ENCODE data around the gene SYT11. TPM values are rescaled to one million over a fixed set of nuclear protein-coding genes. Genes with fewer than 3 reads are reported as not detected.
"Not testable (repeated sequence)": the region's sequence is repeated elsewhere in the genome, so short reads cannot be mapped to it uniquely, and the experiment has no call there.

The SYT11 gene
- polyA plus RNA-seq, 1 donor, result 21.7 TPM

DNA sequence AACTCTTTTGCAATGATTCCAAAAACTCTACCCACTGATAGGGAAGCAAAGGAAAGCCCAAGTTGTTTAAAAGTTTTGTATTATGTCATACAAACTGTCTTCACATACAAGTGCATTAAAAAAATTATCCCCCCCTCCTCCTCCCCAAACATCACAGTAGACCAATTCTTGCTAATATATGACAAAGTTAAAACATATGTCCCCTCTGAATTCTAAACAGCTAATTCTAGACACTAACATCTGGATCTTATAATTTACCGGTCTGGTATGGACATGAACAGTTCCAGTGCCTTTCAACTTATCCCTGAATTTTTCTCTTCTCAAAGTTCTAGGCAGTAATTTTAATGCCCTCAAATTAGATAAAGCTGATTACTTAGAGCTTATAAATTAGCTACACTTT, 38.4 kb downstream of the SYT11 start:
- DNase-seq, result no peak

DNA sequence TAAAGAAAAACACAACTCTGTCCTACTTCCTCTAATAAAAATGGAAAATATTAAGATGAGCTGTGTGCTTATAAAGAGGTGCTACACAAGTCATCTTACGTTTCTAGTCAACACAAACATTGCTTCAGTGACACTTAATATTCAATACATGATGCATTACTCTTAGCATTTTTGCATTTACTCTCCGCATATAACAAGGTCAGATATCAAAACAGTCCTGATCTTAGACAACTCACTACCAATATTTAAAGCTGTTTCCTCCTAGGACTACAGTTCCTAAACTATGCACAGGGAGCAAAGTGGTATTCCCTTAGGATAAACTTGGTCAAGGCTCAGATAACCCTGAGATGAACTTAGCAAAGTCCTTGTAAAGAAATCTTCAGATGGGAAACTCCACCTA, 39.5 kb downstream of the SYT11 start:
- no peak for DNase-seq

DNA sequence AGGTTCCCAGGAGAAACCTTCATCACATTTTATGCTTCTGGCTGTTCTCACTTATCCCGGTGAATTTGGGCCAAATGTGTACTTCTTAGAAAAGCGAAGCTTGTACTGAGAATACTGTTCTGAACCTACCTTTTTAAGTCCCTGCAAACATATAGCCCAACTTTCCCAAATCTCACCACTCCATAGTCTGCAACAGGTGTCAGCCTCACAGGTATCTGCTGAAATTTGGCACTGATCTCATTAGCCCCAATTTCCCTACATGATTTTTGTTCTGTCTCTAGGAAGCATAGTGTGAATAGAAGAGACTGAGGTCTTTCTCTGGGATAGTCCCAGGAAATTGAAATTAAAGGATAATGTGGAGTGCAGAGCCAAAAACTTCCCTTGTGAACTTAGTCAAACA, 40.3 kb downstream of the SYT11 start:
- no peak for DNase-seq

DNA sequence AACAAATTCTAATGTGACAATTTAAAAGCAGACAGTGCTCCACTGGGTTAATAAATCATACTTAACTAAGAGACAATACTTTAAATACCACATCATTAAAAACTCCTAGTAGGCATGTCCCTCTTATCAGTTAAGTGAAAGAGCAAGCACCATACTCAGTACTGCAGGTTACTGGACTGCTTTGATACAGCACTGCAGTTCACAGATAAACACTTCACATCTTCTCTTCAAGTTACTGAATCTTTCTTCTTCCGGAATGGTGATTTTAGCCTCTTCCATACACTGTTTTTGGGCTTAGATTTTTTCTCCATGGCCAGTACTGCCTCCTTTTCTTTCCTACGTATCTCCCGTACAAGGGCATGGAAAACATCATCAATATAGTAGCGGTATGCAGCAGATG, 40.8 kb downstream of the SYT11 start:
- DNase-seq, result no peak

DNA sequence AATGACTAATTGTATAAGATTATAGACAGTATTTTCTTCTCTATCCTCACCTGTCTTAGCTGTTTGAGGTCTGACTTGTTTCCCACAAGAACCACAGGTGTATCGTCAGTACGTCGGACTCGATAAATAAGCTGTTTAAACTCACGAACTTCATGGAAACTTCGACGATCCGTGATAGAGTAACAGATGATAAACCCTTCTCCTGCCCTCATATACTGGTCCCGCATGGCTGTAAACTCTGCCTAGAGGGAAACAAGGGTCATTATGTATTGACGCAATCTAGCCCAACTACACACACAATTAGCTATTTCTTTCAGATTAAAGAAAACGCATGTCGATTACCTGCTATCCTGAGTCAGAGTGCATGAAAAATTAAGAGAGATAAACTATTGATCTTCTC, 44.9 kb downstream of the SYT11 start:
- no peak for DNase-seq

DNA sequence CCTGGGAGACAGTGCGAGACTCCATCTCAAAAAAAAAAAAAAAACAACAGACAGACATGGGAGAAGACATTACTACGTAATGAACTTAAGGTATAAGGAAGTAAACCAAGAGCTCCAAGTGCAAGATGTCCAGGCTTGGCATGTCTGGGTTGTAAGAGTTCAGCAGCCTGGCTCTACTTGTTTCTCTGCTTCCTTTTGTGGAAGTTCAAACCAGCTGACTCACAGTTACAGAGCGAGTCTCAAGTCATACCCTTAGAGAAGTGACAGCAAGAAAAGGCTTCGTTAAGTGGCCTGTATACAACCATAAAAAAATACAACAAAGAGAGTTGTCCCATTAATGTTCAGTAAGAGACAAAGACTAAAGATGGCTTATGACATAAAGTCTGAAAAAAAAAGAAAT, 50.5 kb downstream of the SYT11 start:
- DNase-seq, result no peak

DNA sequence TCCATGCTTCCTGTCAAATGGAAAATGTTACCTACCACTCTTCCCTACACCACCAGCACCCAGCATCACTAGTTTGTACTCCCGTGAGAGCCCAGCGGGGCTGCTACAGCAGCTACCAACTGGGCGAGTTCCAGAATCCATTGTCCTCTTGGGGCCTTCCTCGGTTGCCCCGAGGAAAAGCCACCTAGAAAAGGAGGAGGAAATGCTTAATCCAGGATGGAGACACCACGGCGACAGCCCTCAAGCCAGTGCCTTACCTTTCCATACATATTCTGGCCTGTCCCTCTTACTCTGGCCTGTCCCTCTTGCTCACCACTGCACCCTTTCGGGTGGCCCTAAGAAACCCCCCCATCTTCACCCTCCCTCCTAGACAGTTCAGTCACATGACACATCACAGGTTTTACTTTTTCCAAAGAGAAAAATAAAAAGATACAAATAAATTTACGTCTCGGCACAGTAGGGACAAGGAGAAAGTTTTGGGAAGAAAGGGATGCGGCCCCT, 51.3 kb downstream of the SYT11 start:
- no peak for DNase-seq

DNA sequence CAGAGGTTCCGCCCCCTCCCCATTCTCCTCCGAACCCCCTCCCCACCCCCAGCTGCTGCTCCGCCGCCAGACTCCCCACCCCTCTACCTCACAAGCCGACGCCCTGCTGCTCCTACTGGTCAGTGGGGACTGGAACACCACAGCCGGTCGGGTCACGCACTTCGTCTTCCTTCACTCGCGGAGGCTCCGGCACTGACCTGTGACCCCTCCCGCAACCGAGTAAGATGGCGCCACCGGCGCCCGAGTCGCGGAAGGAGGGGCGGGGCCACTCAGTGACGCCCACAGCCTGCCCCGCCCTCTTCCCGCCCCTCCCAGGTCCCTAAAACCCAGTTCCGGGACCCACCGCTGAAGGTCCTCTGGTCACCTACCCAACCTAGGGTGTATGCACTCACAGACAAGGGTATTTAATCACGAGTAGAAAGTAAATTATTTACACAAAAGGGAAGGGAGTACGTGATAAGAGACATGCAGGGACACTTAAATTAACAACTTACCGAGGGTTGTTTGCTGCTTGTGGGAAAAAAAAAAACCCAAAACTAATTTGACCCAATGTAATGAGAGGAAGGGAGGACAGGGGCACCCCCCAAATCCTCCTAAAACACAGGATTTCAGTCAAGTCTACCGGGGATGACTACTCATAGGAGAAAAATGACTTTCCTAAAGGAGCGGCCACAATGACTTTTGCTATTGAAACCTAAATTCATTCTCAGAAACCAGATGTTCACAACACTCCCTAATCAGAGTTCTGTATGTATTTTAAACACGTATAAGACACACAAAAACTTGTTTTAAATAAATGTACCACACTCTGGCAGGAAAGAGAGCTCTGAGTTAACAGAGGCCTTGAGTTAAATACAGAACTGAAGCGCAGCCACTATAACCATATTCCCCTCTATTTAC, 52.0 kb downstream of the SYT11 start, which contains the start of gene RIT1:
RIT1 (minus strand) TSS at position 194 of the 900 bp plus-strand sequence. CDS start 588 bp downstream, outside the sequence.
- DNase-seq, result peak; percentile 84

DNA sequence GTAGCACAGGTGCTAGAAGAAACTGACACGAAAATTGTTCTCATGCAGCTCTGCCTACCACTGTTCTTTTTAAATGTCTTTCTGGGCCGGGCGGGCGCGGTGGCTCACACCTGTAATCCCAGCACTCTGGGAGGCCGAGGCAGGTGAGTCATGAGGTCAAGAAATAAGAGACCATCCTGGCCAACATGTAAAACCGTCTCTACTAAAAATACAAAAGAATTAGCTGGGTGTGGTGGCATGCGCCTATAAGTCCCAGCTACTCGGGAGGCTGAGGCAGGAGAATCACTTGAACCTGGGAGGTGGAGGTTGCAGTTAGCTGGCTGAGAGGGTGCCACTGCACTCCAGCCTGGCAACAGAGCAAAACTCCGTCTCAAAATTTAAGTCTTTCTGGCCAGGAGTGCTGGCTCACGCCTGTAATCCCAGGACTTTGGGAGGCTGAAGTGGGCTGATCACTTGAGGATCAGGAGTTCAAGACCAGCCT, 52.7 kb downstream of the SYT11 start:
- no peak for DNase-seq

DNA sequence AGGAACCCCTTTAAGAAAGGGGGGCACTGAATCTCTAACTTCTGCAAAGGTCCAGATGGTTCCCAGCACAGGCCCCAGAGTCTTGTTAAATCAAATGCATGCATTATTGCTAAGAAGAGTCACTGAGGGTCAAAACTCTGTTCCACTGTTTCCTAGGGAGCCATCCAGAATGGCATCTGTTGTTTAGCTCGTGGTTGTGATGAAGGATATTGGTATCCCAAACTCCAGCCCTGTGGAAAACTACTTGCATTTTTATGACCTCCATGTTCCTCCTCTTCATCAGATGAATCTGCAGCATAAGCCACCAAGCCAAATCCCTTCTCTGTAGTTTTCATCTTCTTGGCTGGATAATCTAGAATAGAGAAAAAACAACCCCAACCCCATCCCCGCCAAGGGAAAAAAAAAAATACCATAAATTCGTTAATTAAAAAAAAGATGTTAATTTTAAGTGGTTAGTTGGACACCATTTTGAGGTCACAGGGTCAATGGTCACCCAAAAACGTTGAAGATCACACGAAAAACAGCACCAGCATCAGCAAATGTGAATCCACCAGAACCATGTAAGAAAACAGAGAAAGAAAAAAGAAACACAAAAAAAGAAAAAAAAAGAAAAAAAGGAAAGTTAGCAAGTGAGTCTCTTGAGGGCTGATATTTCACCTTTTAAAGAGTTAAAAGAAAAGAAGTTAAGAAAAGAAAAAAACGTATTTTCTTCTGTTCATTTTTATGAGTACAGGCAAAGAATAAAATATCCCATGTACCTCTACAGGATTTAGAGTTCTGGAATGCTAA, 54.8 kb downstream of the SYT11 start:
- DNase-seq, result no peak

DNA sequence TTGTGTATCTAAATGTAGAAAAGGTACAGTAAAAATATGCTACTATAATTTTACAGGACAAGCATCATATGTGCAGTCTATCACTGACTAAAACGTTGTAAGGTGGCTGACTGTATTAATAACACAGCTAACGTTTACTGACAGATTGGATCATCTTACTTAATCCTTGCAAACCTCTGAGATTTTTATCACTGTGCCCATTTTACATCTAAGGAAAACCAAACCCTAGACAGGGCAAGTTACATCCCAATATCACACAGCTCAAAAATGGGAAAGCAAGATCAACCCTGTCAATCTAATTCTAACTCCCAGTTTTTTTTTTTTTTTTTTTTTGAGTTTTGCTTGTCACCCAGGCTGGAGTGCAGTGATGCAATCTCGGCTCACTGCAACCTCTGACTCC, 59.3 kb downstream of the SYT11 start:
- DNase-seq, result no peak

DNA sequence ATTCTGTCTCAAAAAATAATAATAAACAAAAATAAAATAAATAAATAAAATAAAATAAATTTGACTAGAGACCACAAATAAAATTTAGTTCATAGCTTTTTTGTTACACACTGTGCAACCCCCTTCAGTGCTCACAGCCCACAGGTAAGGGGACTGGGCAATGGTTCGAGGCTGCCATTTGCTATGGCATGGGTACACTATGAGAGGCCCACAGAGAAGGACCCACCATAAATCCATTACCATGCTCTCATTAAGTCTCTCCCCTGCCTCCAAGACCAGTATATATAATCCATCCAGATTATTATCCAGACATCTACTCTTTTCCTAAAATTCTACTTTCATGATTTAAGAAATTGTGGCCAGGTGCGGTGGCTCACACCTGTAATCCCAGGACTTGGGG, 60.4 kb downstream of the SYT11 start:
- no peak for DNase-seq

DNA sequence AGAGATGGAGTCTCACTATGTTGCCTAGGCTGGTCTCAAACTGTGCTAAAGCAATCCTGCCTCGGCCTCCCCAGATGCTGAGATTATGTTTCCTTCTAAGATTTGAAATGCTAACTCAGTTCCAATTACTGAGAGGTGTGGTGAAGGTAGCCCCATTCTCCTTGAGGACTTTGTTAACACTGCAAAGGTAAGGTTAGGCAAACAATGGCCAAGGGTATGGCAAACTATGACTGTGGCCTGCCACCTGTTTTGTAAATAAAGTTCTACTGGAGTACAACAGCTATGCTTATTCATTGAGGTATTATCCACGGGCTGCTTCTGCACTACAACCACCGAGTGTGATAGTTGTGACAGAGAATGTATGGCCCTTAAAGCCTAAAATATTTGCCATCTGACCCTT, 61.4 kb downstream of the SYT11 start:
- DNase-seq, result no peak

DNA sequence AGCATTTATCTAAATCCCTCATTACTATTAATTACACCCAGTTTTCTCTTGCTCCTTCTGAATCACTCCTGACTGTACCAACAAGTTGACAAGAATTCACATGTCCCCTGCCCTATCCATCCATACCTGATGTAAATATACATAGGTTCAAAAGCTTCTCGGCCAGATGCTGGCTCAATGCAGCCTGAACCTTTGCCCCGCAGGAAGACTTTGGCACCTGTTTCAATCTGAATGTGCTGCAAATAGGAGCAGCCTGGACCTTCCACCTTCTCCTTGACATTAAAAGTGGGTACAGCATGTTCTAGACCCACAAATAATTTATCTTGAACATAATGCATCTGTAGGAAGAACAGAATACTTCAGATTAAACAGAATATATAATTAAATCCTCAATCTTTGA, 66.1 kb downstream of the SYT11 start:
- no peak for DNase-seq

DNA sequence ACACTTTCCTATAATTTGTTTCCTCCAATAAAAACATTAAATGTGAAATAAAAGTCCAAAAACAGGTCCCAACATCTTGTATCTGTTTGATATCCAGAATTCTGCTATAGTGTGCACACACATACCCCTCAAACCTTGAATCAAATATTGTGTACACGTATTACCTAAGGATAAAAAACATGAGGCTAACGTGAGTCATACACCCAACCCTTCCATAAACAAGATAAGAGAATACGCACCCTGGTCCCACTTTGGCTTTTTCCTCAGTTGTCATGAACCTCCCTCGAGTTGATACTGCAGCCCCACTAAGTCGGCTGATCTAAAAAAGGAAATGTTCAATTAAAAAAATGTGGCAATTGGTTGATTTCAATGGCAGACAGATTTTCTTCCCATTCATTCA, 69.7 kb downstream of the SYT11 start:
- DNase-seq, result no peak

DNA sequence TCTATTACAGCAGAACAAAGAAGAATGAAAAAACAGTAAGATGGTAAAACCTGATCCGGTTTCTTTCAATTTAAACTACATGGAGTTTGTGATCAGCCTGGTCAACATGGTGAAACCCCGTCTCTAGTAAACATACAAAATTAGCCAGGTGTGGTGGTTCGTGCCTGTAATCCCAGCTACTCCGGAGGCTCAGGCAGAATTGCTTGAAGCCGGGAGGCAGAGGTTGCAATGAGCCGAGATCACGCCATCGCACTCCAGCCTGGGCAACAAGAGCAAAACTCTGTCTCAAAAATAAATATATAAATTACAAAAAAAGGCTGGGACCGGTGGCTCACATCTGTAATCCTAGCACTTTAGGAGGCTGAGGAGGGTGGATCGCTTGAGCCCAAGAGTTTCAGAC, 71.4 kb downstream of the SYT11 start:
- DNase-seq, result not testable (repeated sequence)

DNA sequence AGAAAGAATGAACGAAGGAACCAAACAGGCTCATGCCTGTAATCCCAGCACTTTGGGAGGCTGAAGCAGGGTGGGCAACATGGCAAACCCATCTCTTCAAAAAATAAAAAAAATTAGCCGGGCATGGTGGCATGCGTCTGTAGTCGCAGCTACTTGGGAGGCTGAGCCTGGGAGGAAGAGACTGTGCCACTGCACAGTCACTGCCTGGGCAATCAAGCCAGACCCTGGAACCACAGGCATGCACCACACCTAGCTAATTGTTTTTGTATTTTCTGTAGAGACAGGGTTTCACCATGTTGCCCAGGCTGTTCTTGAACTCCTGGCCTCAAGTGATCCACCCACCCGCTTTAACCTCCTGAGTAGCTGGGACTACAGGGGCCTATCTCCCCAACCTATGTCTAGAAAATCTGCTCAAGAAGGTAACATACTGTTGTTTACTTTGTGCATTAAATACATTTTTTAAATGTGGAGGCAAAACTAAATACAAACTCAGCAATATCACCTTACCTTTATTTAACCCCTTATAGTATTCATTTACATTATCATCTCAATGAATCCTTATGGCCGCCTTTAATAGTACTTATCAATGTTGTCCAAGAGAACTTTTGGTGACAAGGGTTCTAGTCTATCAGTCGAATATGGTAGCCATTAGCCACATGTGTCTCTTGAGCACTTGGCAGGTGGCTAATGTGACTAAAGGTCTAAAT, 72.1 kb downstream of the SYT11 start:
- DNase-seq, result no peak

DNA sequence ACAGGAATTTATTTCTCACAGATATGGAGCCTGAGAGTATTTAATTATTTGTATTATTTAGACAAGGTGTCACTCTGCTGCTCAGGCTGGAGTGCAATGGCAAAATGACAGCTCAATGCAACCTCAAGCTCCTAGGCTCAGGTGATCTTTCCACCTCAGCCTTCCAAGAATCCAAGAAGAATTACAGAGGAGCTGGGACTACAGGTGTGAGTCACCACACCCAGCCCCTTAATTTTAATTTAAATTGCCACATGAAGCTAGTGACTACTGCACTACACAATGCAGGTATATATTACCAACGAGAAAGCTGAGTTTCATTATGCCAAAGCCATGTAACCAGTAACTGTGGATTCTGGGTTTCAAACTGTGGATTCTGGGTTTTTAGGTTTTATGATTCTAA, 72.7 kb downstream of the SYT11 start:
- DNase-seq, result no peak

DNA sequence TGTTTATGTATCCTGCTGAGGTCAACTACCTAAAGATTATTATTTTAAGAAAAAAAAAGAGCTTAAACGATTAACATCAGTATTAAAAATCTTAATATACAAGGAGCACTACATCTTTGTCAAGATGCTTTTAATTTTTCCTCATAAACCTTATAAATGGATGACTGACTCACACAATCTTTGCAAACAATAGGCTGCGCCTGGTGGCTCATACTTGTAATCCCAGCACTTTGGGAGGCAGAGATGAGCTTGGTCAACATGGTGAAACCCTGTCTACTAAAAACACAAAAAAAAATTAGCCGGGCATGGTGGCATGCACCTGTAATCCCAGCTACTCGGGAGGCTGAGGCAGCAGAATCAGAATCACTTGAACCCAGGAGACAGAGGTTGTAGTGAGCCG, 73.1 kb downstream of the SYT11 start:
- no peak for DNase-seq

DNA sequence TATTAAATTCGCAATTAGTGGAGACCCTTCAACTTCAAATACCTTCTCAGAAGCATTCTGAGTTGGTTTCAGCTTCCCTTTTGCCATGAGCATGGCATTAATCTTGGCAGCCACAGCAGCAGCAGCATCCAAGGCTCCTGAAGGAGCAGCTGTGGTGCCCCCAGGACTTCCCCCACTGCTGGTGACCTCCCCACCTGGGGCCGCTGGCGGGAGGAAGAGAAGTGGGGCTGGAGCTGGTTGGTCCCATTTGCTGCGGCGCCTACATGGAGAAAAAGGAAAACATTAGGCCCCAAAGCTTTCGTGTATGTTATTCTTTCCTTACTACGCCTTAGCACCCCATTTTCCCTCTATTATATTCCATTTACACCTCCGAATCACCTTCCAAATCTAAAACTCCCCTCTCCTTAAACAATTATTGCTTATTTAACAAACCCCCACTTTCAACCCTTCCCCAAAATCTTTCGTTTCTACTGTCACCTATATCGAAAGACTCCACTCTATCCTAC, 74.3 kb downstream of the SYT11 start:
- DNase-seq, result peak; percentile 8

DNA sequence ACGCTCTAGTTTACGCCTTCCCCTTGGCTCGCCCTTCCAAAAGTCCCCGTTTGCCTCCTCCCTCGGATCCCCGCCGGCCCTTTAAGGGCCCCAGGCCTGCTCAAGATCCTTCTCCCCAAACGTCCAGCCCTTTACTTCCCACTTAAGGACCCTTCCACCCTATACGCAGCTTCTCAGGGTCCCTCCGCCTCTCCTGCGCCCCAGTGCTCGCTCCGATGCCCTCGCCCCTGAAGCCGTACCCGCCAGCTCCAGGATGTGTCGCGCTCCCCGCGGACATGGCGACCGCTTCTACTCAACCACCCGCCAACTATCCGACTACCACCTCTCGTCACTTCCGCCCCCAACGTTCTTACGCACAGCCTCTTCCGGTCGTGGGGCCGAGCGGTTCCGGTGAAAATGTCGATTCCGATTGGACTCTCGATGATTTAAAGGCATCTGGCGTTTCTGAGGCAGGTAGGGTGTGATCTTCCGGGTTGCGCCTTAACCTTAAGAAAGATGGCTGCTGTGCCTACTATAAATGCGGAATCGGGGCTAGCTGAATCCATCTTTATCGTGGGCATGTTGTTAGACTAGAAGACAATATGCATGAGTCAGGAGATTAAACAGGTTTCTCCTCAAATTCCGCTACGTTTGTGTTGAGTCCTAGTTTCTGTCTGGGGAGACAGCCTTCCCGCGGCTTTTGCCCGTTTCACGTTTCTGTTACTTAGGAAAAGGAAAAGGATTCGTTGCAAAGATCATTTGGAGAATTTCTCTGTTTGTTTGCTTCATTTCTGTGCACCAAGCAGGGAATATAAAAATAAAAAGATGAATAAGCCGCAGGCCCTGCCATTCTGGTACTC, 74.9 kb downstream of the SYT11 start, which contains the start of gene KHDC4:
KHDC4 (minus strand) TSS at position 317 of the 839 bp plus-strand sequence; CDS start at position 277, 40 bp downstream.
- peak; percentile 99 for DNase-seq

Measured in left kidney (tissue), 2 donors.